ENCODE results near the gene ABCC11.
A peak's percentile ranks its signal among the peaks of the same experiment; 100 is the strongest.

The ABCC11 gene

GRCh38 chr16:48235556-48236136, 11.7 kb downstream of the ABCC11 start:
- no peak for DNase-seq (ENCODE audit: low read depth)
- TF ChIP-seq, protein P1, sequence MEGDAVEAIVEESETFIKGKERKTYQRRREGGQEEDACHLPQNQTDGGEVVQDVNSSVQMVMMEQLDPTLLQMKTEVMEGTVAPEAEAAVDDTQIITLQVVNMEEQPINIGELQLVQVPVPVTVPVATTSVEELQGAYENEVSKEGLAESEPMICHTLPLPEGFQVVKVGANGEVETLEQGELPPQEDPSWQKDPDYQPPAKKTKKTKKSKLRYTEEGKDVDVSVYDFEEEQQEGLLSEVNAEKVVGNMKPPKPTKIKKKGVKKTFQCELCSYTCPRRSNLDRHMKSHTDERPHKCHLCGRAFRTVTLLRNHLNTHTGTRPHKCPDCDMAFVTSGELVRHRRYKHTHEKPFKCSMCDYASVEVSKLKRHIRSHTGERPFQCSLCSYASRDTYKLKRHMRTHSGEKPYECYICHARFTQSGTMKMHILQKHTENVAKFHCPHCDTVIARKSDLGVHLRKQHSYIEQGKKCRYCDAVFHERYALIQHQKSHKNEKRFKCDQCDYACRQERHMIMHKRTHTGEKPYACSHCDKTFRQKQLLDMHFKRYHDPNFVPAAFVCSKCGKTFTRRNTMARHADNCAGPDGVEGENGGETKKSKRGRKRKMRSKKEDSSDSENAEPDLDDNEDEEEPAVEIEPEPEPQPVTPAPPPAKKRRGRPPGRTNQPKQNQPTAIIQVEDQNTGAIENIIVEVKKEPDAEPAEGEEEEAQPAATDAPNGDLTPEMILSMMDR (IDR thresholded peaks at IDR 0.05; ENCODE audit: low read depth, low read length, missing control alignments) = no peak
- H3K4me3 ChIP-seq (ENCODE audit: low read depth, low read length) = no peak overlapping the region

DNA sequence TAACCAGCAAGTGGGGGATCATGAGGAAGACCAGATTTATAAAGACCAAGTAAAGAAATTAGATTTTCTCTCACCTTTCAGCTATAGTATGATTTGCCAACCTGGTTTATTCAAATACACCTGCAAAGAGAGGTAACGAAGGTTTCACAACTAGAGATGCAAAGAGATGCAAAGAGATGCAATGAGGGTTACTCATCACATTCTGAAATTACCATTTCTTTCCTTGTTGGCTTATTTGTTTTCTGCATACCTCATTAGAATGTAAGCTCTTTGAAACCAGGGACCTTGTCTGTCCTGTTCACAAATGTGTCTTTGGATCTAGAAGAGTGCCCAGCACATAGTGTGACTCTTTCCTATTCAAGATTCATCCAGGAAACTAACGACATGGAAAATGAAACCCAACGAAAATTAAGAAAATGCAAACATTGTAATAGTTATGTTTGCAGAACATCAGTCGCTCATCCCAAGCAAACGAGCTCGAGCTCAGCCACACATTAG, 12.2 kb downstream of the ABCC11 start:
- no peak for DNase-seq (ENCODE audit: low read depth)
- TF ChIP-seq, protein P1 (IDR thresholded peaks at IDR 0.05; ENCODE audit: low read depth, low read length, missing control alignments) = no peak
- H3K4me3 ChIP-seq (ENCODE audit: low read depth, low read length) = no peak overlapping the region

- H3K4me3 ChIP-seq (ENCODE audit: low read depth, low read length) = no peak overlapping the region
- TF ChIP-seq, protein P1 (IDR thresholded peaks at IDR 0.05; ENCODE audit: low read depth, low read length, missing control alignments) = no peak
- DNase-seq (ENCODE audit: low read depth) = no peak
These were observed 12.7 kb downstream of the ABCC11 start for GRCh38 chr16:48234630-48235029.

DNA sequence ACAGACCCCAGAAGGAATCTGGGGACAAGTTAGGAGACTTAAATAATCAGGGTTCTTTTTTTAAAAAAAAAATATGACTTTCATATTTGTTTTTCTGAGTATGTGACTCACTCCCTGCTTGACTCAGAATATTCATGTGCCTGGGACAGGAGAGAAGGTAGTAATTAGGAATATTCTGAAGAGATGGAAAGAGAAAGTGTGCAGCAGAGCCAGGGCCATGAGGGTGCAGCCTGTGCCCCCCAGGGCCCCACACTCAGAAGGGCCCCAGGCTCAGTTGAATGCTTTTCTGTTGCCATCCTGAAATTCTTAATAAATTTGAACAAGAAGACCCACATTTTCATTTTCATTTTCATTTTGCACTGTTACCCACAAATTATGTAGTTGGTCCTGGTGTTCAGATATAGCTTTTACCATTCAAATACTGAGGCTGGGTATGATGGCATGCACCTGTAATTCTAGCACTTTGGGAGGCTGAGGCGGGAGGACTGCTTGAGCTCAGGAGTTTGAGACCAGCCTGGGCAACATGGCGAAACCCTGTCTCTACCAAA, 14.8 kb downstream of the ABCC11 start:
- no peak overlapping the region for H3K4me3 ChIP-seq (ENCODE audit: low read depth, low read length)
- no peak for DNase-seq (ENCODE audit: low read depth)
- TF ChIP-seq, protein P1 (IDR thresholded peaks at IDR 0.05; ENCODE audit: low read depth, low read length, missing control alignments) = no peak

GRCh38 chr16:48231727-48232492, 15.4 kb downstream of the ABCC11 start:
- TF ChIP-seq, protein P1 (IDR thresholded peaks at IDR 0.05; ENCODE audit: low read depth, low read length, missing control alignments) = peak; percentile 68
- DNase-seq (ENCODE audit: low read depth) = no peak
- H3K4me3 ChIP-seq (ENCODE audit: low read depth, low read length) = no peak overlapping the region

DNA sequence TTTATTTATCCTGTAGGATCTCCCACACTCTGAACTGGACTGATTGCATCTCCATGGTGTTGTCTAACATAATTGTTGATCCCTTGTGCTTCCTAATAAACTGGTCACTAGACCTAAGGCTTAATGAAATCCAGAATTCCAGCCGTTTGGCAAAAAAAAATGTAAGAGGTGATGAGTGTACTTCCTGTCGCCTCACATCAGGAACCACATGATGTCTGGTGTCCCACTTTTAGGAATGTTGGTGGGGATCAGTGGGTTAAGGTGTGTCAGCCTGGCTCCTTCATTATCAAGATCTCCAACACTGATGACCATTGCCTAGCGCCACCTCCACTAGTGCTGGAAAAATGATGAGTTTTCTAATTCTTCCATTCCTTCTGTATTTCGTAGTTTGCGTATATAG, 21.9 kb downstream of the ABCC11 start:
- no peak overlapping the region for H3K4me3 ChIP-seq (ENCODE audit: low read depth, low read length)
- TF ChIP-seq, protein P1 (IDR thresholded peaks at IDR 0.05; ENCODE audit: low read depth, low read length, missing control alignments) = no peak
- no peak for DNase-seq (ENCODE audit: low read depth)
